Kidney glomerular epithelial cell (primary cell): ENCODE measurements around the gene ANKRD53.

Source experiments
- DNase-seq: peaks from one replicate; lab custom pipeline; 2025; lab: John Stamatoyannopoulos, UW

The ANKRD53 gene

GRCh38 chr2:70944111-70944690, 34.2 kb upstream of the ANKRD53 start:
- DNase-seq: no peak

GRCh38 chr2:70946832-70947442, 31.5 kb upstream of the ANKRD53 start:
- peak; percentile 24 for DNase-seq

DNA sequence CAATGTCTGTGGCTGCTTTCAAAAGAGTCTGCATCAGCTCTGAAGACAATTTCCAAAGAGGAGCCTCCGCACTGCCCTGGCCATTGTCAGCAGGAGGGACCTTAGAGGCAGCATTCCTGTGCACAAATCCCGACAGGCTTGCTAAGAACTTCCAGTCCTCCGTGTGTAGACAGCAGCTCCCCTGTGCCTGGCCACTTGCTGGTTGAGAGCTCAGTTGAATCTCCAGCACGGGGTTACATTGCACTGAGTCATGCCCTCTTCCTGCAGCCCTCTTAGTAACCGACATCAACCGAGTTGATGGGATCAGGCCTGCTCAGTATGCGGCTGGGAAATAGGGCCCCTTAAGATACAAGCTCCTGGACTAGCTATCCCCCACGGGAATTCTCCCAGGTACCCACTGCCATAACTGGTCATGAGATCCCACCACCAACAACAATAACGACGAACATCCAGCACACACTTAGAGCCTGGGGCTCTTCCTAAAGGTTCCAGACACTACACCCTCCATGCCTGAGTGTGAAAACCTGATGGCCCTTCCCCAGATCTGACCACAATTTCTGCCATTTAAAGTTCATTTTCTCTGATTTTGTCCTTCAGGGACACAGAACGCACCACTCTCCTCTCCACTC, 30.8 kb upstream of the ANKRD53 start:
- peak; percentile 9 for DNase-seq

- peak; percentile 28 for DNase-seq
Measured at GRCh38 chr2:70948337-70949003, 30.0 kb upstream of the ANKRD53 start.

DNA sequence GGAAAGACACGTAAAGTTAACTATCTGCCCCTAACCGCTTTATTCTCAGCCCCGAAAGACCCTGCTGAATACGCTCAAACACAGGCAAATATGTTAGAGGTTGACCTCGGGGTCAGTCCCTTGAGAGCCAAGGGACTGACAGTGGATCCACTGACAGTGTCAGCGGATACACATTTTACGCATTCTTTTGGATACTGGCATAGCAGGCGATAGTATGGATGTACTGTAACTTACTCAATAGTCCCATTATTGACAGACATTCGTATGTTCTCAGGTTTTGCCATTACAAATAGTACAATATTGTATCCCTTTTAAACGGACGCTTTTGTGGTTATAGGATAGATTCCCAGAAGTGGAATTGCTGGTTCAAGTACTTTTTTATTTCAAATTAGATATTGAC, 29.3 kb upstream of the ANKRD53 start:
- no peak for DNase-seq

GRCh38 chr2:70954886-70955285, 23.5 kb upstream of the ANKRD53 start:
- DNase-seq: no peak

DNA sequence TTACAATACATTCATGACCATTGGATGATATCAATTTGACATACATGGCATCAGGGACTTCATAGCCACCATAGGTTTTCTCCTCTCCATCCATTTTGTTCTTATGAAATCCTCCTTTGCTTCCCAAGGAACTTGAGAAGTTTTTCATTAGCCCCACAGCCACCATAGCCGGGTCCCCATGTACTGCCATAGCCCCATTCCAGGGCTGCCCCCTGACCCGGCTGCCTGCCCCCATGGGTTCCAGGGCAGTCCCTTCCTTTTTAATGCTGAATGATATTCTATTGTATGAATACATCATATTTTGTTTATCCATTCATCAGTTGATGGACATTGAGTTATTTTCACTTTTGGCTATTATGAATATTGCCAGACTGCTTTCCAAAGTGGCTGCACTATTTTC, 22.3 kb upstream of the ANKRD53 start:
- DNase-seq: no peak

GRCh38 chr2:70957798-70958197, 20.6 kb upstream of the ANKRD53 start:
- DNase-seq: no peak

DNA sequence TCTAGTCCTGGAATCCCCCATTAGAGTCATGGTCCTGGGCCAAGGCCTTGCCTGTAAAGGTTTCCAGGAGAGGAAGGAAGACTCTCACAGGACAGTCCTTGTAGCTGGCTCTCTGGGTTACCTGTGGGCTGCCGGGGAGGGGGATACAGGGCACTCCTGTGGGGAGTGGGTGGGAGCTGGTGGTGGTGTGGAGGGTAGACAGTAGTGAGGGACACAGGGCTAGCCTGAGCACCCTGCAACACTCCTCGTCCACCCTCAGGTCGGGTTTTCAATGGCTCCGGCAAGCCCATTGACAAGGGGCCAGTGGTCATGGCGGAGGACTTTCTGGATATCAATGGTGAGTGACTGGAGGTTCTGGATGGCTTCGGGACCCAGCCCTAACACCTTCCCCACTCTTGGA, 19.7 kb upstream of the ANKRD53 start:
- DNase-seq: no peak

- DNase-seq: no peak
Measured at GRCh38 chr2:70959271-70959761, 19.1 kb upstream of the ANKRD53 start.

DNA sequence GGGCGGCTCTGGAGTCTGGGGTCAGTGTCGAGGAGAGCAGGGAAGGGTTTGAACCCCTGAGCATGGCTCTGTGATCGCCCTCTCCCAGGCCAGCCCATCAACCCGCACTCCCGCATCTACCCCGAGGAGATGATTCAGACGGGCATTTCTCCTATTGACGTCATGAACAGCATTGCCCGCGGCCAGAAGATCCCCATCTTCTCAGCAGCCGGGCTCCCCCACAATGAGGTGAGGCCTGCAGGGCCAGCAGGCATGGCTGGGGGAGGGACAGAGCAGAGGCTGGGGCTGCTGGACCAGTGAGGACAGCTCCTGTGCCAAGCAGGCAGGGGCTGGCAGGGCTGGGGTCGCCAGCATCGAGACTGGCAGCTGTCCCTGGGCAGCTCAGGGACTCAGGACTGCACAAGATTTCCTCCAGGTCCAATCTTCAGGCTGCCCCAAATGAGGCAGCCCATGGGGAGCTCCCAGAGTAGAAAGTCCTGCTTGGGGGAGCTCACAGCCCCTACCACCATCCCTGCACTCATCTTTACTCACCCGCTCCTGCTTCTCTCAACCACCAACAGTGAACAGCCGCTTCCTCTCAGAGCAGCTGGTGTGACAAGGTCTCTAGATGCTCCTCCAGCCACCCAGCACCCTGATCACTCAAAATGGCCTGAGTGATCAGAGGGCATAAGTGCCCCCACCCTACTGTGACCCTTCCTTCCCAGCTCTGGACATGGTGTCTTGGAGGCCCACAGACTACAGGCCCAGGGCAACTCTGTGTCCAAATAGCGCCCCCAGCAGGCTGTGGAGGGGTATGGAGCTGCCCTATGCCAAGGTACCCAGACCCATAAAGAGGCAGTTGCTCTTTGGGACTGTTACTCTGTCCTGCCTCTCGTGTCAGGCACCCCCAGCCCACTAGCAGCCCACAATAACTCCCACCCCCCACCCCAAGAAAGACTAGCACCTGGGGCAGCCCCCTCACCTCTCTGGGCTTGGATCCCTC, 18.3 kb upstream of the ANKRD53 start:
- DNase-seq: no peak

DNA sequence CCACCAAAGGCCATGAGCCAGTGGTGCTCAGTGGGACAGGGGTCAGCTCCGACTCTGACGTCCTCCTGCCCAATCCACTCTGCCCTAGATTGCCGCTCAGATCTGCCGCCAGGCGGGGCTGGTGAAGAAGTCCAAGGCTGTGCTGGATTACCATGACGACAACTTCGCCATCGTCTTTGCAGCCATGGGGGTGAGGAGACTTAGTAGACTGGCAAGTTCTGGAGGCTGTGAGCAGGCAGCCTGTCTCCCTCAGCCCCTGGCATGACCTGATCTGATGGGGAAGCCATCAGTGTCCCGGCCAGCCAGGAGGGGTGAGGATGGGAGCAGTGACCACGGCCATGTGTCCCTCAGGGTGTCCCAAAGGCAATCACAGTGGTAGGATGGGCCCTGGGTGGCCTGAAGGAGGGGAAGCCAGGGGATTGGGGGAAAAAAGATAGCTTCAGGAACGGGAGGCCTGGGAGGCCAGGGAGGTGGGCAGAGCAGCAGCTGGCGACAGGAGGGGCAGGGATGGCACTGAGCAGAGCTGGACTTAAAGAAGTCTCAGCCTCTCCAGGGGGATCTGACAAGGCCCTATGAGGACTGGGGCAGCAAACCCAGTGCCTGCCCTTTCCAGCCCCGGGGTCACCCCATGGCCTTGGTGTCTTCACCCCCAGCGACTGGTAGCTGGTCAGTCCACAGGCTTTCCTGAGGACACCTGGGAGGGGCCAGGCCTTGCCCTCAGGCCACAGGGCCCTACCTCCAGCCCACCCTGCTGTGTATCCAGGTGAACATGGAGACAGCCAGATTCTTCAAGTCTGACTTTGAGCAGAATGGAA, 17.4 kb upstream of the ANKRD53 start:
- DNase-seq: no peak

GRCh38 chr2:70961648-70961994, 16.8 kb upstream of the ANKRD53 start:
- no peak for DNase-seq

DNA sequence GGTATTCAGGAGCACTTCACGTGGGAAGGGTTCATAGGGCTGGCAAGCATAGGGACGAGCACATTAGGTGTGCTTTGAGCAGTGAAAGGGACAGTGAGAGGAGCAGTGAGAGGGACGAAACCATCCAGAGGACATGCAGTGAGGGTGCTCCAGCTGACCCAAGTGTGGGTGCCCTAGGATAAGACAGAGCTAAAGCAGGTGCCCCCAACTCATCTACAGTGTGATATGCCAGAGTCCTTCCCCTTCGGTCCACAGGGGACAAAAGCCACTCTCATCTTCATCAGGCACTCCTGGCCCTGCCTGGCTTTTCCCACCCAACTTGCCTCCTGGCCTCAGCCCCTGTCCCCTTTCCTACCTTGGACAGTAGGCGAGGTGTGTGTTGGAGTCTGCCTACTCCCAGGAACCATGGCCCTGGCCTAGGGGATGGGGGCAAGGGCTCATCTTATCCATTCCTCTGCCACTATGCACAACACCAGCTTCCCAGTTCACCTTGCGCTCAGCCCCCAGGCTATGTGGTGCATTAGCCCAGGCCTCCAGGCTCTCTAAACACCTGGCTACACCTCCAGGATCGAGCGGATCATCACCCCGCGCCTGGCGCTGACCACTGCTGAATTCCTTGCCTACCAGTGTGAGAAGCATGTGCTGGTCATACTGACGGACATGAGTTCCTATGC, 16.1 kb upstream of the ANKRD53 start:
- DNase-seq: no peak

DNA sequence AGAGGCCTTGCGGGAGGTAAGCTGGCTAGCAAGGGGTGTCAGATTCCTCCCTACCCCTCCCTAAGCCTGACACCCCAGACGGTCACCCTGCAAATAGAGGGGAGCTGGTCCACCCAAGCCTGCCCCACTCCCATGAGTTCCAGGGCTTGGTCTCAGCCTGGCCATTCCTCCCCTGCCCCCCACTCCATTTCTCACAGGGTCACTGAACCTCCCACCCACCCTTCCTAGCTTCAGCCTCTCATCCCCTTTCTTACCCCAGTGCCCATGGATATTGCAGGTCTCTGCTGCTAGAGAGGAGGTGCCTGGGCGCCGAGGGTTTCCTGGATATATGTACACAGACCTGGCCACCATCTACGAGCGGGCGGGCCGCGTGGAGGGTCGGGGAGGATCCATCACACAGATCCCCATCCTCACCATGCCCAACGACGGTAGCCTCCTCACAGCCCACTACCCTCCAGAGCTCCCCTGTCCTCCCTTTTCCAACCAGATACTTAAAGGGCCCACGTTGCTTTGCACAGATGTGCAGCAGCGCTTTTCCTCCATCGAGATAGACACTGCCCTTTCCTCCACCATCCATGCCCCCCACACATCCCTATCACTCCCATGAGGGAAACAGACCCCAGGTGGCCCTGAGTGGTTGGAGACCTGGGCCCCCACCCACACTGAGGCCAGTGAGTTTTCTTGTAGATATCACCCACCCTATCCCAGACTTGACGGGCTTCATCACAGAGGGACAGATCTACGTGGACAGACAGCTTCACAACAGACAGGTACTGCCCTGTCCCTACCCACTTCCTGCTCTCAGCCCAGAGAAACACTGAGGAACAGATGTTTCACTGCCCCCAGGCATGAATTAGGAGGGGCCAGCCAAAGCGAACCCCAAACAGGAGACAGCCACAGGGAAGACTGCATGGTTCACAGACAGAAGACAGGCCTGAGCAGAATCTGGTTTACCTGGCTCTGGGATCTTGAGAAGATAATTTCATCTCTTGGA, 15.2 kb upstream of the ANKRD53 start:
- DNase-seq: no peak

GRCh38 chr2:70964133-70964532, 14.3 kb upstream of the ANKRD53 start:
- no peak for DNase-seq

- DNase-seq: peak; percentile 10
Measured at GRCh38 chr2:70964596-70965386, 13.6 kb upstream of the ANKRD53 start.

DNA sequence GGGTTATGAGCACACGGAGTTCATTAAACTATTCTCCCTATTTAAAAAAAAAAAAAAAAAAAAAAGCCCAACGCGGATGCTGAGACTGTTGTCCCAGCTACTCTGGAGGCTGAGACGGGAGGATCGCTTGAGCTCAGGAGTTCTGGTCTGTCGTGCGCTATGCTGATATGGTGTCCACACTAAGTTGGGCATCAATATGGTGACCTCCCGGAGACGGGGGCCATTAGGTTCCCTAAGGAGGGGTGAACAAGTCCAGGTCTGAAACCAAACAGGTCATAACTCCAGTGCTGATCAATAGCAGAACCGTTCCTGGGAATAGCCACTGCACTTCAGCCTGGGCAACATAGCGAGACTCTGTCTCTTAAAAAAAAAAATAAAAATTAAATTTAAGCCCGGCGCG, 12.9 kb upstream of the ANKRD53 start:
- DNase-seq: no peak
